ENCODE results near the gene TOMM70.

Gene TOMM70

GRCh38 chr3:100412912-100413590 is 12.2 kb upstream of the TOMM70 start:
- no peak overlapping the region for H3K4me3 ChIP-seq (ENCODE audit: control insufficient read depth, low read depth, low read length)
- no peak for DNase-seq (ENCODE audit: low read depth)
- no peak for TF ChIP-seq CTCF (IDR thresholded peaks at IDR 0.05; ENCODE audit: control insufficient read depth, insufficient read depth, low read depth, low read length, missing control alignments)

- no peak for DNase-seq (ENCODE audit: low read depth)
- TF ChIP-seq CTCF (IDR thresholded peaks at IDR 0.05; ENCODE audit: control insufficient read depth, insufficient read depth, low read depth, low read length, missing control alignments), result no peak
- no peak overlapping the region for H3K4me3 ChIP-seq (ENCODE audit: control insufficient read depth, low read depth, low read length)
Observed at GRCh38 chr3:100411091-100411982, 10.4 kb upstream of the TOMM70 start.

- H3K4me3 ChIP-seq (ENCODE audit: control insufficient read depth, low read depth, low read length), result no peak overlapping the region
- DNase-seq (ENCODE audit: low read depth), result no peak
- no peak for TF ChIP-seq CTCF (IDR thresholded peaks at IDR 0.05; ENCODE audit: control insufficient read depth, insufficient read depth, low read depth, low read length, missing control alignments)
Observed at GRCh38 chr3:100407977-100408532, 7.2 kb upstream of the TOMM70 start.

- no peak for DNase-seq (ENCODE audit: low read depth)
- TF ChIP-seq CTCF (IDR thresholded peaks at IDR 0.05; ENCODE audit: control insufficient read depth, insufficient read depth, low read depth, low read length, missing control alignments), result no peak
- no peak overlapping the region for H3K4me3 ChIP-seq (ENCODE audit: control insufficient read depth, low read depth, low read length)
Observed at GRCh38 chr3:100407164-100407563, 6.3 kb upstream of the TOMM70 start.

- no peak for DNase-seq (ENCODE audit: low read depth)
- TF ChIP-seq CTCF (IDR thresholded peaks at IDR 0.05; ENCODE audit: control insufficient read depth, insufficient read depth, low read depth, low read length, missing control alignments), result no peak
- no peak overlapping the region for H3K4me3 ChIP-seq (ENCODE audit: control insufficient read depth, low read depth, low read length)
Observed at GRCh38 chr3:100404250-100404548, 3.3 kb upstream of the TOMM70 start.

GRCh38 chr3:100403362-100404249 is 2.7 kb upstream of the TOMM70 start:
- DNase-seq (ENCODE audit: low read depth), result no peak
- H3K4me3 ChIP-seq (ENCODE audit: control insufficient read depth, low read depth, low read length), result no peak overlapping the region; the same call in 1 of the 2 replicates
- no peak for TF ChIP-seq CTCF (IDR thresholded peaks at IDR 0.05; ENCODE audit: control insufficient read depth, insufficient read depth, low read depth, low read length, missing control alignments)
